T47D (cell line): ENCODE measurements around the gene LRRN4.
"Not testable (repeated sequence)": the region's sequence is repeated elsewhere in the genome, so short reads cannot be mapped to it uniquely, and the experiment has no call there.

Source experiments
- DNase-seq, 2 experiments: peaks; one replicate each; pipeline versions ENCODE4 v3.0.0 to v3.0.0-alpha.2; 2011 to 2012; ENCODE audit warnings: low read depth in 1 of 2, low spot score in 1 of 2
- JUND ChIP-seq: IDR thresholded peaks from 2 replicates; pipeline ENCODE4 v1.6.1; 2012; ENCODE audit warnings: low read depth
- in situ Hi-C: cut with HindIII; loops from 2 replicates; pipeline ENCODE4 v1.10.0; 2016; ENCODE audit warnings: low sequenced_read_pairs, low pct_unique_long_range_greater_than_20kb

The LRRN4 gene

GRCh38 chr20:6055981-6056569 is 2.2 kb upstream of the LRRN4 start:
- peak in 1 of 2 experiments; percentile 41 for DNase-seq
- no peak for TF ChIP-seq JUND
- in situ Hi-C loops, result no loop called here

GRCh38 chr20:6055161-6055783 is 1.4 kb upstream of the LRRN4 start:
- TF ChIP-seq JUND, result no peak
- no peak for DNase-seq
- in situ Hi-C loops, result no loop called here

- DNase-seq, in situ Hi-C loops: not testable (repeated sequence)
These were observed 810 bp upstream of the LRRN4 start for GRCh38 chr20:6054689-6055051.

- TF ChIP-seq JUND, result no peak
These were observed 640 bp downstream of the LRRN4 start for GRCh38 chr20:6053064-6053775.

DNA sequence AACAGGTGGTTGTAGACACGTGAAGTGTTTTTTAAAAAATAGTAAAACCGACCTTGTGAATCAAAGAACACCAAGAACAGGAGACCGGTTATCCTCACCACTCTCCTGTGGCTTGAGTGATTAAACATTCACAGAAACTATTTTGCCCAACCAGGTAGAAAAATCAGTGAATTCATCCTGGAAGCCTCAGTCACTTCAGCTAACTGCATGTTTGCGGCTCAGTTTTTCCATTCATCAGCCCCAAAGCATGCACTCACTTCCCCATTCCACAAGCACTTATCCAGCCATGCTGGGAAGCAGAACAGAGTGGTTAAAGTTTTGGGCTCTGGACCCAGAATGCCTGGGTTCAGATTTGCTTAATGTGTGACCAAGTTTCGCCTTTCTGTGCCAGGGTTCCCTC is 2.4 kb downstream of the LRRN4 start:
- no peak for TF ChIP-seq JUND
- in situ Hi-C loops, result no loop called here
- DNase-seq, result no peak

More at GRCh38 chr20:6053064-6053775, 640 bp downstream of the LRRN4 start:
- no peak for DNase-seq
- in situ Hi-C loops, result no loop called here

DNA sequence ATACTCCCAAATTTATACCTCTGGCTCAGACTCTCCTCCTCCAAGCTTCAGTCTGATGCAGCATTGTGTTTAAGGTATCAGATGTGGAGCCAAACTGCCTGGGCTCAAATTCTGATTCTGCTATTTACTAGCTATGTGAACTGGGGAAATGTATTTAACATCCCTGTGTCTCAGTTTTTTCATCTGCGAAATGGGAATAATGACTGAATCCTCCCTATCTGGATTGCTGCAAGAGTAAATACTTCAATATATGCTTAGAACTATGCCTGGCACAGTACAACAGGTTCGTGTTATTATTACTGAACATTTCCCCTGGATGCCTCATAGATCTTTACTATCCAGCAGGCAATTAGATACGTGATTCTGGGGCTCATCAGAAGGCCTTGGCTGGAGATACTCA is 5.5 kb downstream of the LRRN4 start:
- DNase-seq, result no peak
- in situ Hi-C loops, result no loop called here
- TF ChIP-seq JUND, result no peak

- no peak for TF ChIP-seq JUND
- in situ Hi-C loops, result no loop called here
- DNase-seq, result no peak
These were observed 7.4 kb downstream of the LRRN4 start for GRCh38 chr20:6046432-6046831.

DNA sequence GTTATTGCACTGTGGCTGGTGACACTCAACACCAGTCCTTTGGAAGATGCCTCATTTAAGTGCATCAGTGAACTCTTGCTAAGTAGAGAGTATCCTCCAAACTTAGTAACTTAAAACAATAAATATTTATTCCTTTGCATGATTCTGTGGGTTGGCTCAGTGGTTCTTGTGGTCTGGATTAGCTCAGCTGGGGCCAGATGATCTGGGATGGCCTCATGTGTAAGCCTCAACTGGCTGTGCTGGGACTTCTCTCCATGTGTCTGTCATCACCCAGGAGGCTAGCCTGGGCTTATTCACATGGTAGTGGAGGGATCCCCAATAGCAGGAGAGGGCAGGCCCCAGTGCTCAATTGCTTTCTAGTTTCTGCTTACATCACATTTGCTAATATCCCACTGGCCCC is 8.3 kb downstream of the LRRN4 start:
- TF ChIP-seq JUND, result no peak
- in situ Hi-C loops, result no loop called here
- DNase-seq, result no peak

DNA sequence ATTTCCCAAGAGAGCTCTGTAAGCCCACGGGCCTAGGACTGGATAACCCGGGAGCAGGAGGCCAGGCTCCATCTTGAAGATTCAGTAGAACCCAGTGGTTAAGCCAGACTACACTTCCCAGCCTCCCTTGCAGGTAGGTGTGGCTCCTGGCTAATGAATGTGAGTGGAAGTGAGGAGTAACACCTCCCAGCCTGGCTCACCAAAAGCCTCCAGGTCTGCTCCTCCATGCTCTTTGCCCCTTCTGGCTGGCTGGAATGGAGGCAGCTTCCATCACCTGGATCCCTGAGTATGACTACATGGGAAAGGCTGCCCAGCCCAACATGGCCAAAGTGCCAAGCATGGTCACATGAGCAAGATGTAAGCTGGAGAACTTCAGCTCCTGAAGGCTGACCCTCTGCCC is 9.7 kb downstream of the LRRN4 start:
- DNase-seq, result peak in 1 of 2 experiments; percentile 30
- TF ChIP-seq JUND, result no peak
- in situ Hi-C loops, result no loop called here

DNA sequence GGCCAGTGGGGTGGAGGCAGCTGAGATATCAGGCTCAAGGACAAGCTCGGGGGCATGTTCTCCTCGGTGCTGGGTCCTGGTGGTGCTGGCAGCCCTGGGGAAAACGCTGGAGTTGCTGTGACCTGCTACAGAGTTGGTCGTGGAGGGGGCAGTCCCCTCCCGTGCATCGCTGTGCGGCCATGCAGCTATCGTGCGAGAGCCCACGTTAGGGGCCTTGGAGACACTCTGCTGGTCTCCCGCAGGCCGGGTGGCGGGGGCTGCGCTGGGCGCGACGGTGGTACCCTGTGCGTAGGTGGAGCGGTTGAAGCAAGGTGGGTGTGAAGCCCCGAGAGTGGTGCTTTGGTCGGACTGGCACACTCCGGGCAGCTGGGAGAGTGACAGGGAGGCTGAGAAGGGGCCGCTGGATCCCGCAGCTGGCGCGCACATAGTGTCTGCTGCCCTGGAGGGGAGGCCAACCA is 12.0 kb downstream of the LRRN4 start:
- no peak for TF ChIP-seq JUND
- in situ Hi-C loops, result no loop called here
- DNase-seq, result no peak

- no peak for TF ChIP-seq JUND
- DNase-seq, result no peak
- in situ Hi-C loops, result no loop called here
These were observed 12.7 kb downstream of the LRRN4 start for GRCh38 chr20:6040958-6041807.

GRCh38 chr20:6040540-6040939 is 13.3 kb downstream of the LRRN4 start:
- TF ChIP-seq JUND, result no peak
- in situ Hi-C loops, result no loop called here

More at GRCh38 chr20:6040540-6040939, 13.3 kb downstream of the LRRN4 start:
- DNase-seq, result no peak
